Measurements from ENCODE around the gene CCDC92.
"Not testable (repeated sequence)": the region's sequence is repeated elsewhere in the genome, so short reads cannot be mapped to it uniquely, and the experiment has no call there.

The CCDC92 gene

DNA sequence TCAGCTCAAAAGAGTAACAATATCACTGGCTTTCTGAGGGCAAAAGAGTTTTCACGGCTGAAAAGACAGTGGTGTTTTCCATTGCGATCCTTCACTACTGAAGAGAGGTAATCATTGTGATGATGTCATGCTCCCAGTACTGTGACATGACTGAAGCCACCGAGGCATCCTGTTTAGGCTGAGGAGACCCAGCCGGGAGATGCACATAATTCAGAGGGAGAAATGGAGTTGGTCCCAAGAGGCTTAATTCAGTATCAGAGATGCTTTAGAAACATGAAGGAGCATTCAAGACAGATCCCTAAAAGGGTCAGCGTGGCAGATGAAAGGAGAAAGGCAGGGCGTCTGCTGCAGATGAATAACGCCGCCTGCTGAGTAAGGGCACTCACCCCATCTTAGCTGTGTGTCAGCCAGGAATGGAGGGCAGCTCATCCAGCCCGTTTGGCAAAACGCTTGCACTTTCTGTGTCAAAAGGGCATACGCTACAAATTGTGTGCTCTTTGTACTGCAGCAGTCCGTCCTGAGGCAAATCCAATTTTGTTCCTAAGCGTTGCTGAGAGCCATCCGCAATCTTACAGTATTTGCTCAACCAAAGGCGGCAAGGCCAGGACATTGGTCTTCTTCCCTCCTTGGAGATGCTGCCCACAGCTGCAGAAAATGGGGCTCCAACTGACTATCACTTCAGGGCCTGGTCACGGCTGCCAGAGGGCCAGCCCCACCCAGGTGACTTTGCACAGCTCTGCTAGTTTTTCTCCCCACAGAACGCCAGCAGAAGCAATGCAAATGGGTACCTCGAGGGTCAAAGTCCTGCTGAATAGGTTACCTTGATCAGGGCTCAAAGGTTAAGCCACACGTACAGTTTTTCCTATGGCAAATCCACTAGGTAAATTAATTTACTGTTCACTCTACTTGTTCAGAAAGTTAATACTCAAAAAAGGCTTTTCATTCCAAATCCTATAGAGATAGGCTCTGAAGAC lies 23.5 kb downstream of the CCDC92 start:
- DNase-seq: no peak

DNA sequence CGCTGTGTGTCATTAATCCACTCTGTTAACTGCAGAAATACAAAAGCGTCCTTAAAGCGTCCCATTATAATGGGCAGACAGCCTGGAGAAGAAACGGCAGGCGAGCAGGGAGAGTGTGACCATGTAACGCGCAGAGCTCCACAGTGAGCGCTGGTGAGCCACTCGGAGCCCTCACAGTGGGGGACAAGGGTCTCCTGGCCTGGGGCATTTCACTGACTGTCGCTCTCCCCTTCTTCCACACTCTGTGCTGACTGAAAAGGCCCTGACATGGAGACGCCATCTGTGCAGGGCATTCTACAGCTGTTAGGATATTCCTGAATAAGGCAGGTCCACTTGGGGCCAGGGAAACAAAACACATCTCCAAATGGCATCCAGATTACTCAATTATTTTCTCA lies 24.2 kb downstream of the CCDC92 start:
- DNase-seq: no peak

DNA sequence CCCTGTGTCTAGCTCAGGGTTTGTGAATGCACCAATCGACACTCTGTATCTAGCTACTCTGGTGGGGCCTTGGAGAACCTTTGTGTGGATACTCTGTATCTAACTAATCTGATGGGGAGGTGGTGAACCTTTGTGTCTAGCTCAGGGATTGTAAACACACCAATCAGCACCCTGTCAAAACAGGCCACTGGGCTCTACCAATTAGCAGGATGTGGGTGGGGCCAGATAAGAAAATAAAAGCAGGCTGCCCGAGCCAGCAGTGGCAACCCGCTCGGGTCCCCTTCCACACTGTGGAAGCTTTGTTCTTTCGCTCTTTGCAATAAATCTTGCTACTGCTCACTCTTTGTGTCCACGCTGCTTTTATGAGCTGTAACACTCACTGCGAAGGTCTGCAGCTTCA lies 25.1 kb downstream of the CCDC92 start:
- DNase-seq: not testable (repeated sequence)

DNA sequence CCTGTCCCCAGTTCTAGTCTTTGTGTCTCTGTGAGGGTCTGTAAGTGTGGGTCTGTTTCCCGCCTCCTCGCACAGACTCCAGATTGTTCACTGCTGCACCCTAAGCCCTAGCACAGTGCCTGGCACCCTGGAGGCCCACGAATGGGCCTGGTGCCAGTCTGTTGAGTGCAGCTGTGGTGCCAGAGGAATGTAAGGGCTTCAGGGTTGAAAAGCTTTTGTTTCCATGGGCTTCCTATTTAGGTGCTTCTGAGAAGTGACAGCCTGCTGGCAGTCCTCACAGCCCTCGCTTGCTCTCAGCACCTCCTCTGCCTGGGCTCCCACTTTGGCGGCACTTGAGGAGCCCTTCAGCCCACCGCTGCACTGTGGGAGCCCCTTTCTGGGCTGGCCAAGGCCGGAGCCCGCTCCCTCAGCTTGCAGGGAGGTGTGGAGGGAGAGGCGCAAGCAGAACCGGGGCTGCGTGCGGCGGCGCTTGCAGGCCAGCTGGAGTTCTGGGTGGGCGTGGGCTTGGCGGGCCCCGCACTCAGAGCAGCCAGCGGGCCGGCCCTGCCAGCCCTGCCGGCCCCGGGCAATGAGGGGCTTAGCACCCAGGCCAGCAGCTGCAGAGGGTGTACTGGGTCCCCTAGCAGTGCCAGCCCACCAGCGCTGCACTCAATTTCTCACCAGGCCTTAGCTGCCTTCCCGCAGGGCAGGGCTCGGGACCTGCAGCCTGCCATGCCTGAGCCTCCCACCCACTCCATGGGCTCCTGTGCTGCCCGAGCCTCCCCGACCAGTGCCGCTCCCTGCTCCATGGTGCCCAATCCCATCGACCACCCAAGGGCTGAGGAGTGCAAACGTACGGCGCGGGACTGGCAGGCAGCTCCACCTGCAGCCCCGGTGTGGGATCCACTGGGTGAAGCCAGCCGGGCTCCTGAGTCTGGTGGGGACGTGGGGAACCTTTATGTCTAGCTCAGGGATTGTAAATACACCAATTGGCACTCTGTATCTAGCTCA lies 25.8 kb downstream of the CCDC92 start:
- not testable (repeated sequence) for DNase-seq

DNA sequence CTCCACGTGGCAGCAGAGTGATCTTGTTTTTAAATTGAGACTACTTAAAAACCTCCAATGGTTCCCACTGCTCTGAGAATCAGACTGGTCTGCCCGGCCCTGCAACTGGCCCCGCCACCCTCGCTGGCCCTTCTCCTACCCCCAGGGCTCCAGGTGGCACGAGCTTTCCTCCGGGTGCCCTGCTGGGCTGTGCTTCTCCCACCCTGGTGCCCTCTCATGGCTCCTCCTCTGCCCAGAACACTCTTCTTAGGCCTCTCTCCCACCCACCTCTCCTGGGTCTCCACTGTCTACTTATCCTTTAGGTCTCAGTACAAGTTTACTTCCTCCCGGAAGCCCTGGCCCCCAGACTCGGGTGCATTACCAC lies 26.5 kb downstream of the CCDC92 start:
- DNase-seq: no peak

DNA sequence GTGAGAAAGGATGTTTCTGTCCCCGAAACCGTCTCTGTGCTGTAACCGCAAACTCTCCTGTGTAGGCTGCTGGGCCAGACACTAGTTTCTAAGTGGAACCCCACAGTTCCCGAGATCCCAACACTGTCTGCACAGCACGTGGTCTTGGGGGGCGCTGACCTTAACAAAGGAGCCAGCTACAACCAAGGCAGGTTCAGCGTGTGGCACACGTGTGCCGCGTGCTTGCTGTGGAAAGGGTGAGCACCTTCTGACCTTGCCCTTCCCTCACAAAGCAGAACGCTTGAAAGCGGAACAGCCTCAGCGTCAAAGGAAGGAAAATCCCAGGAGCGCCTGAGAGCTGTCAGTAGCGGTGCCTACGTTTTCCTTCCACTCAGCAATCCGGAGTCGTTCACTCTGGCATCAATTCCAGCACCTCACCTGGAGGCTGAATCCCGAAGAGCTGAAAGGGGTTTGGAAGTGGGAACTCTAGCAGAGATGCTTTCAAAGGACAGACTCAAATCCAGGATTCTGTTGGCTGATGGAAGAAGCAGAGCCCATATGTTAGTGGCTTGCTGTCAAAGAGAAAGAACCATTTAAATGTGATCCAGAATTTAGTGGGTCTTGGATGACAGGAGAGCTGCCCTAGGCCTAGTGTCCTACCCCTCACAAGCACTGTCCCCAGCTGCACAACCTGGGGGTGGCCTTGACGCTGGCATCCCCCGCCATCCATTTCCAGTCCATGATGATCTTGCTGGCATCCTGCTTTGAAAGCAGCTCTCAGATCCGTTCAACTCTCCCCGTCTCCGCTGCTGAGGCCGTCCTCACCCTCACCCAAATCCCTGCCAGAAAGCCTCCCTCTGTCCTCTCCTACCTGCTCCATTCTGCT lies 27.1 kb downstream of the CCDC92 start:
- no peak for DNase-seq

DNA sequence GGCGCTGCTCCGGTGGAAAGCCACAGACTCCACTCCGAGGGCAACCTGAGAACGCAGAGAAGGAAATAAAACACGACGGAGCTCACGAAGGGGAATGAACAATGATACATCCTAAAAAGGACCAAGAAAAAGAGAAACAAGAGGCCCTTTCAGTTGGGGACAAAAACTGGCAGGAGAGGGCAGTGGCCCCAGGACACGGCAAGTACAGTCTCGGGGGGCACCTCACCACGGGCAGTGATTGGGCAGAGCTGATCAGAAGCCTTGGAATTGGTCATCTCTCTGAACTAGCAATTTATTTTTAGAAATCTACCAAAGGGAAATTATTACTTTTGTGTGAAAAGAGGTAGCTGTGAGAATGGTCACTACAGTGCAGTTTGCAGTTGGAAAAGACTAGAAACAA lies 27.9 kb downstream of the CCDC92 start:
- DNase-seq: no peak

DNA sequence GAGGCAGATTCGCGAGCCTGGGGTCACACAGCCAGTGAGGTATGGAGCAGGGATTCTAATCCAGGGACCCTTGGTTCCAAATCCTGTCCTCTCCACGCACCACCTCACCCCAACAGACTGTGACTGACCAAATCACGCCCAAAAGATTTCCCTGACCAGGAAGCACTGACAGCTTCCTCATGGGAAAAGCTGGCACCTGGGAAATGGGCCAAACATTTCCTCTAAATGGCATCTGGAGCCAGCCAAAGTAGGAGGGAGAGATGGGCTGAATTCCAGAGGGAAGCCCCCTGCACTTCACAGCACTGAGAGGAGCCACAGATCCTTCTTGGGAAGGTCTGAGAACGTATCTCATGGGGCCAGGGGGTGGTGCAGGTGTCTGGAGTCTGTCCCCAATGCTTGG lies 28.8 kb downstream of the CCDC92 start:
- no peak for DNase-seq

DNA sequence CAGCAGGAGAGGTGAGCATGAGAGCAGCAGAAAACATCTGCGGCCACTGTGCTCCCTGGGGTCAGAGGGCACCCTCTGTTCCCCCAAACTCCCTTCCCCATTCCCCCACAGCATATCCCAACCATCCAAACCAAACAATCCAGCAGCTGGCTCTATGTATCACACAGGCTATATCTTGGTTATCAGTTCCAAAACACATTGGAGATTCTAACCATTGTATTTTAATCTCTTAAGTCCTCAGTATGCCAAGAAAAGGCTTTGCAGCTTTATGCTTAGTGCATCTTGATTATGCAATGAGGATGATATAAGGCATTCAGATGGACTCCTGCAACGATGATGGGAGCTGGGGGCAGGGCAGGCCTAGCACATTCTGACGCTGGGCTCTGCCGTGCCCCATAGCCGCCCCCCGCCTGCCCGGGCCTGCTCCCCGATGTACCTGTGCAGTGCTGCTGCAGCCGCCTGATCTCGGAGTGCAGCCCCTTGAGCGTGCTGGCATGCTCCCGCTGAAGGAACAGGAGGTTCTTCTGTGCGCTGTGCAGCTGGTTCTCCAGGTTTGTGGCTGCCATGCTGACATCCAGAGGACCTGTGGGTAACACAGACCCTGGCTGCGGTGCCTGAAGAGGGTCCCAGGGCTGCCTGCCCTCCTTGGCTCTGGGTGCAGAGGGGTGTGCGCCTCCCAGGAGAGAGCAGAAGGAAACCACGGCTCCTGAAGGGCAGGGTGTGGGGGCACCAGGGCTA lies 29.6 kb downstream of the CCDC92 start:
- no peak for DNase-seq

DNA sequence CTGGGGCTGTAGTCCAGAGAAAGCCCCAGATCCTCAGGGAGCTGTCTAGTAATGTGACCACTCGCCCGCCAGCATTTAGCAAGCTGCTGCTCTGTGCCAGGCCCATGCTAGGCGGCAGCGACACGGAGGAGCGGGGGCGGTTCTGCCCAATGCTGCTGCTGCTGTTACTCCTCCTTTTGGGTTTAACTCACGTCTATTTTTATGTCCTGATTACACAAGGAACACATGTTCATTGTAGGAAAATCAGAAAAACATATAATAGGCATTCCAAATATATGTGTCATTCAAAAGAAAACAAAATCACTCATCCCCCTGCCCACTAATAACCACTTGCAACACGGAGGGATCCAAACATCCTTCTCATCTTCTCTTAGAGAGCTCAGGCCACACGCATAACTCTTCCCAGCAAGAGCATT lies 30.4 kb downstream of the CCDC92 start:
- peak; percentile 90 for DNase-seq

DNA sequence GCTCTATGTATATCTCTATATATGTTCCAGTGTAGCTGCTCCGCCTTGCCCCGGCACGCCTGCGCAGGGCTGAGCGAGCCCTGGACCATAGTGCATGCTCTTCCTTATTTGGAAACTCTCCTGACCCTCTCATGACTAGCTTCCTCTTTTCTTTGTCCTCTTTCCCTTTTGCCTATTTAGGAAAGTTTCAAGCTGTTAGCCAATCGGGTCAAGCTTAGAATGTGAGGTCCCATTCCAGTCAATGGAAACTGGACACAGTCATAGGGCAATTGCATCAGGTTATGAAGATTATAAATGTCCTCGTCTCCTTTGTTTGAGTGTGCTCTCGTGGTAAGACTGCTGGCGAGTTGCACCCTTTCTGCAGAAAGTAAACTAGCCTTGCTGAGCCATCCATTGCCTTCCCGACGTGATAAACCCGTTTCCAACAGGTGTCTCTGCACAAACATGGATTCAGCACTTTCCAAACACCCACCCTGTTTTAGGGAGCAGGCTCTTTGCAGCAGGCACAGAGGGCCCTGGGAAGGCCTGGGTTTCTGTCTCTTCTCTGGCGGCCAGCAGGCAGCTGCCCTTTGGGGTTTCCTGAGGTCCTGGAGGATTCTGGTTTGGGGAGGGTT lies 30.9 kb downstream of the CCDC92 start:
- DNase-seq: no peak

DNA sequence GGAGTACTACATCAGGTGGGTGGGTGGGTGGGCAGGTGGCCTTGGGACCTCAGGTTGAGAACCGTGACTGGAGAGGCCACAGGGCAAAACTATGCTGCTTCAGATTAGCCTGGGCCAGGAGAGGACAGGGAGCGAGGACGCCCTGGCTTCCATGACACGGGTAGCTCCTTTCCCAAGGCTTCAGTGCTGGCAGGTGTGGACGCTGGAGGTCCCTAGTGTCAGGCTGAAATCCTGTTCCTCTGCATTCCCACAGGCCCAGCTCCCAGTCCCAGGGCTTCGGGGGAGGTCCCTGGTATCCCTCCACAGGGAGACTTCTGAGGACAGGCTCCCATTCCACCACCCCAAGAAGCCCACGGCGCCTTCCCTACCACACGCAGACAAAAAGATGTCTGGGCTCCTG lies 31.6 kb downstream of the CCDC92 start:
- no peak for DNase-seq

DNA sequence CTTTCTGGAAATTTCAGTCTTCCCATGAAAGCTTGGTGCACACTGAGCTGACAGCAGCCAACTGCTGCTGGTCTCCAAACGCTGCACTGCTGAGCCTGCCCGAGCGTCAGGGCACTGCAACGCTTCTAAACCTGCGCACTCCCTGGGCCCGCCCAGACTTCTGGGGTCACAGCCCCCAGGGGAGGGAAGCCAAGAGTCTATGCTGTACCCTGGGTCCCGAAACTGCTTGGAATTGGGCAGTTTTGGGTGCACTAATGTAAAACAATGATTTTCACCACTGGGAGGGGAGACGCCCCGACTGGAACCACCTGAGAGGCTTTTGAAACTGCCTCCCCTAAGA lies 32.0 kb downstream of the CCDC92 start:
- no peak for DNase-seq

DNA sequence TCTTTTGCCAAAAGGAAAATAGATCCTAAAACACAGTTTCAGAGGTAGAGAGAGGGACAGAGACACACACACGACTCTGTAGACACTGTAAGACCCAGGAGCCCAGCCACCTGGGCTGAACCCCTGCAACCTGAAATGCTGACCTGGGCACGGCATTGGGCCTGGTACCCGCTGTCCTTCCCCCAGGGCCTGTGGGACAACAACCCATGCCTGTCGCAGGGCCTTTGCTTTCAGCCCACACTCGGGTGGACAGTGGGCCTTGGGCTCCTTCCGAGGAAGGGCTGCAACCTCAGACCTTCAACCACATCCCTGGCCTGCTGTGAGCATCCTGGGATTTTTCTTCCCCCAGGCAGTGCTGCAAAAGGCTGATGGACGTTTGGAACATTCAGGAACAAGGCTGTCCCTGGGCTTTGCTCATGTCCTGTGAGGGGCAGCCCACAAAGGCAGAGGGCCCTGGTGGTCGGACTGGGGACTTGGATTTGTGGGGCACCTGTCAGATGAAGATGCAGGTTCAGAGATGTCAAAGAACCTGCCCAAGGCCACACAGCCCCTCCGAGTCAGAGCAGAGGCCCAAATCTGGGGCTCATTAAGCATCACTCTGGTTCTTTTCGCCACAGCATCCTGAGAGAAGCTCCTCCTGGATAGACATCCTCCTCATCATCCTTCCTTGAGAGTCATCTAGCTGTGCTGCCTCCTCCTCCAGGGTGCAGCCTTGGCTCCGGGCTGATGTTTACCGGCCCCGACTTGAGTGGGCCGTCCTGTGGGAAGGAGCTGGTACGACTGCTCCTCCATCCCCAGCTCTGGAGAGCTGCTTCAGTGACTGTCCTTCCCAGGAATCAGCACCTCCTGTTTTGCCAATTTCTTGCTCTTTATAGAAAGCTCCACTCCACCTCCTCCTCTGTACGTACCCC lies 32.7 kb downstream of the CCDC92 start:
- DNase-seq: no peak

DNA sequence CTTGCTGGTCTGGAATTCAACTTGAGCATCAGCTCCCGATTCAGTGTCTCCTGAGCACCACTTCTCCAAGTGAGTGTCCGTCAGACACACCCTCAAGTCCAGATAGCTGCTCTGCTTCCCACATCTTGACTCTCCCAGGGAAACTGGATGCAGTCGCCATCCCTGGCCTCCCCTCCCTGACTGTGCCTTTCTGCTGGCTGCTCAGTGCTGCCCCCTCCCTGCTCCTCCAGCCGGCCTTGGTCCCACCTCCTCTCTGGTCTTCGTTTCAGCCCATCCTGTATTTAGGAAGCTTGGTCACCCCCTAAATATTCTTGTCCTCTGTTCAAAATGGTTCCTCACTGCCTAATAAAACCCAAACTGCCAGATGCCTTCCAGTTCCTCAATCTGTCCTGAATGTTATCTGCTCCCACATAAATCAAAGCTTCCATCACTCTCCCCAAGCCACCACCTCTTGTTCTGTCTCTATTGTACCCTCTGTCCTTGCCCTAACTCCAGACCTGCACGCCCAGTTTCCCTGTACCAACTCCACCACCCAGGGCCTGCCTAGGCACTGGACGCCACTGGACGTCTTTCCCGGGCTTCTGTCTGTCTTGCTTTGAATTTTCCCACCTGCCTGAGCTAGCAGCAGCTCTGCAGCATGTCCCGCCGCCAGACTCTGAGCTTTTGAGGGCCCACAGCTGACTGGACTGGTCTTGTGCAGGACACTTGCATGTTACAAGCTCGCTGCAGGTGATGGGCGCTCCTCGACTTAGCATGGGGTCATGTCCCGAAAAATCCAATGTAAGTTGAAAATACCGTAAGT lies 33.8 kb downstream of the CCDC92 start:
- DNase-seq: no peak

DNA sequence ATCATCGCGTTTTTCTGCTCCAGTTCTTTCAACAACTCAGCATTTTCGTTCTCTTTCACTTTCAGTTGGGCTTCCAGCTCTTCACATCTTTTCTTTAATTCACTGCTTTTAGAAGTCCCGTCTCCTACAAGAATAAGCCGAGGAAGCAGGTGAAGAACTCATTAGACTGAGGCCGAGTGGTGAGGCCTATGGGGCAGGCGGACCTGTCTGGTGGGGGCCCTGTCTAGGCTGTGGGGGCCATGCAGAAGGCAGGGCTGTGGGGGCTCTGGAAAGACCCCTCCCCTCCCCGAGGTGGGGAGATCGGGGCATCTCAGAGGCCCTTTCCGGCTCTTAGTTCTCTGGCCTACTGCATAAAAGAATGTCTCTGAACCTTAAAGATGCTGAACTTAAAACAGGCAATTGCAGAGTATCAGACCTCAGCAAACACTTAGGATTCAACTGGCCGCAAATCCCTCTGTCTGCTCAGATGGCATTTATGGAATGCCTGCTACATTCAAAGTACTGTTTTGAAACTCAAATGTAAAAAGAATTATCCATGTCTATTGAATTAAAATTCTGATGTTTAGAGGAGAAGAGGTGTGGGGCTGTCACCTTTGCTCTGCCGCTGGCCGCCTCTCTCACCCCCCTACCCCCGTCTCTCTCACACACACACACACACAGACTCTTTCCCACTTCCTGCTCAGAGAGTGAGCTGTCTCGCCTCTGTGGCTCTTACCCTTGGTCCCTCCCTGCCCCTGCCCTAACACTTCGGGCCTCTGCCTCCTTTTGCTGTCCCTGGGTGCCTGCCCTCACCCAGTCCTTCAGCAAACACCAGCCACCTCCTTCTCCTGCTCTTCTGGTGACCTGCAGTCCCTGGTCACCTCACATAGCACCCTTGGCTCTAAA lies 34.7 kb downstream of the CCDC92 start:
- peak; percentile 24 for DNase-seq

DNA sequence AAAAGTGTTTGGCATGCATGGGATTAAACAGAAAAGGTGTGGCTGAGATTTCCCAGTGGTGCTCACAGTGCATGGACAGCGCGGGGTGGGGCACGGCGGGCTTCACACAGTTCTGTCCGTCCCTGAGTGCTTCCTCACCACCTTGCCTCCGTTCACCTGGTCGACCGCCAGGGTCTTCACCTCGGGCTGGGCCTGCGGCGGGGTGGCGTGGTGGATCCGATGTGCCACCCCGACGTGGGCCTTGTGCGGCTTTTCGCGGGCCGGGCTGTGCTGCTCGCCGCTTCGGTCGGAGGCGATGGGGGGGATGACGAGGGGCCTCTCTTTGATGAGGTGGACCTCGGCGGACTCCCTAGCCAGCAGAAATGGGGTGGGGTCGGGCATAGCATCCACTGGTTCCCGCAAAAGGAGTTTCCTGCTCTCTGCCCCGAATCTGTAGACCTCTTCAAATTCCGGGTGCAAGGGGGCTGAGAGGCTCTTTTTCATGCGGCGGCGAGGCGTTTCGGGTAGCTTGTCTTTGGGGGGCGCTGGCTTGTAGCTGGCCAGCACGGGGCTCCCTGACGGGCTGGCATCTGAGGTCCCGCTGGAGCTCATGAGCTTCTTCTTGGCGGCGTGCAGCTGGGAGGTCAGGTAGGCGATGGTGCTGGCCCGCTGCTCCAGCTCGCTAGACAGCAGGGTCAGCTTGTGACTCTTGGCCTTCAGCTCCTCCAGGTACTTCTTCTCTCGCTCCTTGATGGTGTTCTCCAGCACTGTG lies 35.5 kb downstream of the CCDC92 start:
- DNase-seq: no peak
